Suppressor macrophage (primary cell): ENCODE measurements around the gene EBNA1BP2.
"Not testable (repeated sequence)": the region's sequence is repeated elsewhere in the genome, so short reads cannot be mapped to it uniquely, and the experiment has no call there.

ENCODE experiments used
- DNase-seq, 4 experiments: peaks; one replicate each; pipeline ENCODE4 v3.0.0-alpha.2; 2020 to 2022
- total RNA-seq, 17 experiments: gene quantifications; one replicate each; lab custom pipeline; 2026; ENCODE audit warnings: mixed read lengths in 6 of 17, inconsistent platforms in 3 of 17; lab: John Stamatoyannopoulos, UW

Gene EBNA1BP2, protein sequence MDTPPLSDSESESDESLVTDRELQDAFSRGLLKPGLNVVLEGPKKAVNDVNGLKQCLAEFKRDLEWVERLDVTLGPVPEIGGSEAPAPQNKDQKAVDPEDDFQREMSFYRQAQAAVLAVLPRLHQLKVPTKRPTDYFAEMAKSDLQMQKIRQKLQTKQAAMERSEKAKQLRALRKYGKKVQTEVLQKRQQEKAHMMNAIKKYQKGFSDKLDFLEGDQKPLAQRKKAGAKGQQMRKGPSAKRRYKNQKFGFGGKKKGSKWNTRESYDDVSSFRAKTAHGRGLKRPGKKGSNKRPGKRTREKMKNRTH
- 18.0 to 48.2 (median 30.8) reads per million in 17 experiments for total RNA-seq

- peak; percentile 95 to 98 (median 96) for DNase-seq
Observed at GRCh38 chr1:43171876-43172526, at the start of gene EBNA1BP2, which contains the start of gene CFAP57. EBNA1BP2 (minus strand) TSS chr1:43172290; CDS start chr1:43172118, 172 bp downstream. CFAP57 (plus strand) TSS chr1:43172330; CDS start chr1:43172754, 424 bp downstream.

DNA sequence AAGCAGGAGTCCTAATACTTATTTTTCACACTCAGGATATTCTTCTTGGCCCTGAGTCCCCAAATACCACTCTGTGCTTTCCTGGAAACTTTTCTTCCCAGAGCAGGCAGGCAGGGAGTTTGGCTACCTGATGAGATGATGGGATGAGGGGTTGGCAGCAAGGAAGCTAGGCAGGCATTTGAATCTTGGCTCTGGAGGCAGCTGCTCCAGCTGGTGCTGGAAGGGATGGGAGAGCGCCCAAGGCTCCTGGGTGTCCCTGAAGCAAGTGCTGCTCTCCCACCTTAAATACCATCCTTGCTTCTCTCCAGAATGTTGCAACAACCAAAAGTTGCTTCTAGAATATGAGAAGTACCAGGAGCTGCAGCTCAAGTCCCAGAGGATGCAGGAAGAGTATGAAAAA is 49.7 kb upstream of the EBNA1BP2 start:
- no peak for DNase-seq

DNA sequence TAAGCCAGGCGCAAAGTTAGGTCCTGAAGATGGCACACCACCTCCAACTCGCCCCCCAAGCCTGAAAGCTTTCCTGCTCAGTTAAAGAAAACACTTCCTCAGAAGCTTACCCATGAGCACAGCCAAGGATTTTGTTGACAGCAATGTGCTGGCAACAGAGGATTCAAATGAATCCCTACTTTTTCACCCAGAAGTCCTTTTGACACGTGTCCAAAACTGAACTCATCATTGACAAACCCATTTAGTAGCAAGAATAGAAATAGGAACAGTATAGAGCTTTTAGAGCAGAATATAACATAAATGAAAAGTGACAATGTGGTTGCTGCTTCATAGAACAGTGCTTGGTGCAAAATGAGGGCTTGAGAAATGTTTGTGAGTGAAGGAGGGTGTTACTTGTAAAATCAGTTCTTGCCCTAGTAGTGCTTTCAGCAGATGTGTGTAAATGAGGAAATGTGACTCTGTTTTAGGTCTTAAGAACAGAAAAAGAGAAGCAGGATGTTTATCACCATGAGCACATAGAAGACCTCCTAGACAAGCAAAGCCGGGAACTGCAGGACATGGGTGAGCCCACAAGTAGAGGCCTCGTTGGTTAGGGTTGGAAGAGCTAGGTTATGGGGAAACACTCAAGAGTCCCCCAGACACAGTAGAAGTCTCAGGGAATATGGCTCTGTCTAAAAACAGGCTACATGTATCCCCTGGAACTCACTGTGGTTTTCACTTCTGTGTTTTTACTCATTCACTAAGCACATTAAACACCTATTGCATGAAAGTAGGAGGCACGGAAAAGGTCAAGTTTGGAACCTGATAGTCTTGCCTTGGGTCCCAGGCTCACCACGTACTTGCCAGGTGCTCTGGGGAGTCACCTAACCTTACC is 49.1 kb upstream of the EBNA1BP2 start:
- DNase-seq = peak; percentile 37 to 62 (median 50)

DNA sequence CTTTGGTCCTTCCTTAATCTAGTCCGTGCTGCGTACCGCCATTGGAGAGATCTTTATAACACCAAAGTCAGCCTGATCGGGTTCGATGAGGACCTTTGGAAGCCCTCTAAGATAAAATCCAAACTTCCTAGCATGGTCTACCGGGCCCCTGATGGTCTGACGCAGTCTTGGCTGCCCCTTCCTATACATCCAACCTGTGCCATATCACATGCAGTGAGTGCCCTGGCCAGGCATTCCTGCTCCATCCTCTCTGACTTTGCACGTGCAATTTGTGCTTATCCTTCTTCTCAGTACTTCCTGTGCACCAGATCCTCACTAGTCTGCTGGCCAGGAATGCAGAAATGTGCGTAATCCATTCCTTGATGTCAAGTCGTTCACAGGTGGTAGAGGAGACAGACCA is 45.7 kb upstream of the EBNA1BP2 start:
- no peak for DNase-seq

DNA sequence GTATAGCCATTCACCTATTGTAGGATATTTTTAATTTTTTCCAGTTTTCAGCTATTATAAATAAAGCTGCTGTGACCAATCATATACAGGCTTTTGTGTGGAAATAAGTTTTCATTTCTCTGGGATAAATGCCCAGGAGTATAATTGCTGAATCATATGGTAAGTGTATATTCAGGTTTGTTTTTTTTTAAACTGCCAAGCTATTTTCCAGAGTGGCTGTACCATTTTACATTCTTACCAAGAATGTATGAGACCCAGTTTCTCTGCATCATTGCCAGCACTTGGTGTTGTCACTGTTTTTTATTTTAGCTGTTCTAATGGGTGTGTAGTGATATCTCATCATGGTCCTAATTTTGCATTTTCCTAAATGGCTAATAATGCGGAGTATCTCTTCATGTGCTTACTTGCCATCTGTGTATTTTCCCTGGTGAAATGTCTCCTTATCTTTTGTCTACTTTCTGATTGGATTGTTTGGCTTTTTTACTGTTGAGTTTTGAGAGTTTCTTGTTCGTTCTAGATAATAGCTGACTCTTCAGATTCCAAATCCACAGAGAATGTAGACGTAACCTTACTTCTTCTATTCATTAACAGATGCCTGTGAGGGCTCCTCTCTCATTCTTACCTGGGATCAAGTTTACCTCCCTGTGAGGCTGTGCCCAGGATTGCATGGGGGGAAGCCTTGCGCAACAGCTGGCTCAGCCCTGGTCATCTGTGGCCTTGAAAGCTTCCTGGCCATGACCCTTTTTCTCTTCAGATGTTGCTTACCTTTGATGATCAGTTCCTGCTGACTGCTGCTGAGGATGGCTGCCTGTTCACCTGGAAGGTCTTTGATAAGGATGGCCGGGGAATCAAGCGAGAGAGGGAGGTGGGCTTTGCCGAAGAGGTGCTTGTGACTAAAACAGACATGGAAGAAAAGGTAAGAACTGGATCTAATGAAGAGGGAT is 42.7 kb upstream of the EBNA1BP2 start:
- no peak for DNase-seq

DNA sequence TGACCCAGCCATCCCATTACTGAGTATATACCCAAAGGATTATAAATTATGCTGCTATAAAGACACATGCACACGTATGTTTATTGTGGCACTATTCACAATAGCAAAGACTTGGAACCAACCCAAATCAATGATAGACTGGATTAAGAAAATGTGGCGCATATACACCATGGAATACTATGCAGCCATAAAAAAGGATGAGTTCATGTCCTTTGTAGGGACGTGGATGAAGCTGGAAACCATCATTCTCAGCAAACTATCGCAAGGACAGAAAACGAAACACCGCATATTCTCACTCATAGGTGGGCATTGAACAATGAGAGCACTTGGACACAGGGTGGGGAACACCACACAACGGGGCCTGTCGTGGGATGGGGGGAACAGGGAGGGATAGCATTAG is 36.2 kb upstream of the EBNA1BP2 start:
- DNase-seq = not testable (repeated sequence)

DNA sequence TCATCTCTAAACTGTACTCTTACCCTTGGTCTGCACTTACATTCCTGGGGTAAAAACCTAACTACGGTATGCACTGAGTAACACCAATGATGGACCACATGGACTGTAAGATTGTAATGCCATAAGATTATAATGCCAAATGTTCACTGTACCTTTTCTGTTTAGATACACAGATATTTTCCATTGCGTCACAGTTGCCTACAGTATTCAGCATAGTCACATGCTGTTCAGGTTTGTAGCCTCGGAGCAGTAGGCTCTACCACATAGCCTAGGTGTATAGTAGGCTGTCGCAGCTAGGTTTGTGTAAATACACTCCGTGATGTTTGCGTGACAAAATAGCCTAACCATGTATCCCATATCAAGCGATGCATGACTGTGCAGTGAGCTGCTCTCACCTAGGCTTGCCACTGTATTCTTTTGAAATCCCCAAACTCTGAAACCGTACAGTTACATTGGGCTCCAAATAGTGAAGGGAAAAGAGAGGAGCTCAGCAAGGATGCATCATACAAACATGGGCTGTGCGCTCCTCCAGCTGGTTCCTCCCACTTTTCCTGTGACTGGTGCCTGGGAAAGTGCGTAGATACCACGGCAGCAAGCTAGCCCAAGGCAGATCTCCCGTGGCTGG is 35.3 kb upstream of the EBNA1BP2 start:
- no peak for DNase-seq

DNA sequence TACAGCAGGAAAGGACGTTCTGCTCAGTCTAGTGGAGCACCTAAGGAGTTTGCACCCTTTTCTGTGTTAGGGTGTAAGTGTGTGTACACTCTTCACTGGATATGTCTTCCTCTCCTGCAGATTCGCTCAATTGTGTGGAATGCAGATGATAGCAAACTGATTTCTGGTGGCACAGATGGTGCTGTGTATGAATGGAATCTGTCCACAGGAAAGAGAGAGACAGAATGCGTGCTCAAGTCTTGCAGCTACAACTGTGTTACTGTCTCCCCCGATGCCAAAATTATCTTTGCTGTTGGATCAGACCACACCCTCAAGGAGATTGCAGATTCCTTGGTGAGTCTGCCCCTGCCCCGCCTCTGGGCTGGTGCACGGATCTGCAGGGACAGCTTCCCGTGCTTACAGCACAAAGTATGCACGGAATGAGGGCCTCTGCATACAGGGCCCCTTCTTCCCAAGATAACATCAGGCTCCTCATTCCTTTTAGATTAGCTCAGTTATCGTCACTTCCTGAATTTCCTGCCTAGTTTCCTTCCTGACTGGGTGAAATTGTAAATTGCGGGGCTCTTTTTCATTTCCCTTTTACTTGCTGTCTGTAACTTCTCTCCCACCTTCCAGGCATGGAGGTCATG is 34.6 kb upstream of the EBNA1BP2 start:
- peak in 2 of 4 experiments; percentile 17 to 19 for DNase-seq

GRCh38 chr1:43205671-43206070 is 33.6 kb upstream of the EBNA1BP2 start:
- no peak for DNase-seq

DNA sequence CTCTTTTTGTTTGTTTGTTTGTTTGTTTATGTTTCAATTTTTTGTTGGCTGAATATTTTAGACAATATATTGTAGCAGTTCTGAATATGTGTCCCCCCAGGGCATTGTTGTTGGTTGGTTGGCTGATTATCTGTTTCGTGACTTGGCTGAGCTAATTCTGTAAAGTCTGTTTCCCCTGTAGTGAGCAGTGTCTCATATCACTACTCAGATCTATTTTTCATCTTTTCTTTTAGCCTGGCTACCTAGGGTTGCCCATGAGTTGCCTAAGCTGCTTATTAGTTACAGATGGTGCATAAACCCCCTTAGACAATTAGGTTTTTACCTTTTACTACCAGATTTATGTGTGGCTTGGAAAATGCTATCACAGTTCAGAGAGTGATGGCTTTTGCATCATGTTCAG is 32.3 kb upstream of the EBNA1BP2 start:
- no peak for DNase-seq

DNA sequence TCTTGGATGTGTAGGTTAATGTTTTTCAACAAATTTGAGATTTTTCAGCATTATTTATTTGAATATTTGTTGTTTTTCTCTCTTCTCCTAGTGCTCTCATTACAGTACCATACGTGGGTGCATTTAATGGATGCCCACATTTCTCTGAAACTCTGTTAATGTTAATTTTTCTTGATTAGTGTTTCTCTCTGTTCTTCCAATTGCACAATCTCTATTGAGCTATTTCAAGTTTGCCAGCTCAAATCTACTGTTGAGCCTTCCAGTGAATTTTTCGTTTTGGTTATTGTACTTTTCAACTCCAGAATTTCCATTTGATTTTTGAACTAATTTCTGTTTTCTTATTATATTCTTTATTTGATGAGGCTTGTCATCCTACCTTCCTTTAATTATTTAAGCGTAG is 31.8 kb upstream of the EBNA1BP2 start:
- no peak for DNase-seq

- no peak for DNase-seq
Observed at GRCh38 chr1:43199093-43199726, 27.1 kb upstream of the EBNA1BP2 start.

GRCh38 chr1:43197343-43198127 is 25.4 kb upstream of the EBNA1BP2 start:
- DNase-seq = no peak

DNA sequence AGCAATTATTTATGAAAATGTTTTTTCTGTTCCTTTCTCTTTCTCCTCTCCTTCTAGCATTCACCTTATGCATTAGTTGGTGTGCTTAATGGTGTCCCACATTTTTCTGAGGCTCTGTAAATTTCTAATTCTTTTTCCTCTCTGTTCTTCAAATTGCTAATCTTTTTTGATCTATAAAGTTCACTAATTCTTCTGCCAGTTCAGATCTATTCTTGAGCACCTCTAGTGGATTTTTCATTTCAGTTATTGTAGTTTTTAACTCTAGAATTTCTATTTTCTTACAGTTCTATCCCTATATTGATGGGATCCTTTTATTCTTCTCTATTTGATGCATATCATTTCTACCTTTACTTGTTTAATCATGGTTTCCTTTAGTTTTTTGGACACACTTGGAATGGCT is 22.4 kb upstream of the EBNA1BP2 start:
- DNase-seq = no peak

DNA sequence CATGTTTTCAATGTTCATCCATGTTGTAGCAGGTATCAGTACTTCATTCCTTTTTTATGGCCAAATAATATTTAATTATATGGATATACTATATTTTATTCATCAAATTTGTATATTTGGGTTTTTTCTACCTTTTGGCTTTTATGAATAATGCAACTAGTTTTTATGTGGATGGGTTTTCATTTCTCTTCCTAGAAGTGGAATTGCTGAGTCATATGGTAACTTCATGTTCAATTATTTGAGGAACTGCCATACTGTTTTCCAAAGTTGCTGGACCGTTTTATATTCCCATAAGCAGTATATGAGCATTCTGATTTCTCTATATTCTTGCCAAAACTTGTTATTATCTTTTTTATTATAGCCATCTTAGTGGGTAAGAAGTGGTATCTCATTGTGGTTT is 16.0 kb upstream of the EBNA1BP2 start:
- DNase-seq = no peak

DNA sequence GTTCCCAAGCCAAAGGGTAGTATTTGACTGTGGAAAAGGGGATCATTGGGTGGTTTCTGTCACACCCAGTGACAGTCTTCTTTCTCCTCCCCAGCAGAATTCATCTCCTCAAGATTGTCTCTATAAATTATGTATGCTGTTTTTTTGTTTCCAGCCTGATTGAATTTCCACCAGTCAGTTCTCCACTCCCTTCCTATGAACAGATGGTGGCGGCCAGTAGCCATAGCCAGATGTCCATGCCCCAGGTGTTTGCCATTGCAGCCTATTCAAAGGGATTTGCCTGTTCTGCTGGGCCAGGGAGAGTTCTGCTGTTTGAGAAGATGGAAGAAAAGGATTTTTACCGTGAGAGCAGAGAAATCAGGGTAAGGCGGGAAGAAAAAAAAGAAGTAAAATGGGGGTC is 12.9 kb upstream of the EBNA1BP2 start:
- DNase-seq = no peak

DNA sequence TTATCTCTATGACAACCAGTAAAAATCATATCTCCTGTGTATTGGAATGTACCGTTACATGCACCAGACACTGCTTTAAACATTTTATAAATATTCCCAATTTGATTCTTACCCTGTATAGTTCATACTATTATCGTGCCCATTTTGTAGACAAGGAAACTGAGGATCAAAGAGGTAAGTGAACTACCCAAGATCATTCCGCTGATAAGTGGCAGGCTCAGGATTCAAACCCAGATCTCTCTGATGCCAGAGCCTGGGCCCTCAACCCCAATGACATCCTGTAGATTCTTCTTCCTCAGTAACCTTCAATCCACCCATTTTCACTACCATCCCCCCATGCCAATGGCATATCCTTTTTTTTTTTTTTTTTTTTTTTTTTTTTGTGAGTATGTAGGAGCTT is 12.3 kb upstream of the EBNA1BP2 start:
- DNase-seq = no peak

- no peak for DNase-seq
Observed at GRCh38 chr1:43177691-43178090, 5.6 kb upstream of the EBNA1BP2 start.

DNA sequence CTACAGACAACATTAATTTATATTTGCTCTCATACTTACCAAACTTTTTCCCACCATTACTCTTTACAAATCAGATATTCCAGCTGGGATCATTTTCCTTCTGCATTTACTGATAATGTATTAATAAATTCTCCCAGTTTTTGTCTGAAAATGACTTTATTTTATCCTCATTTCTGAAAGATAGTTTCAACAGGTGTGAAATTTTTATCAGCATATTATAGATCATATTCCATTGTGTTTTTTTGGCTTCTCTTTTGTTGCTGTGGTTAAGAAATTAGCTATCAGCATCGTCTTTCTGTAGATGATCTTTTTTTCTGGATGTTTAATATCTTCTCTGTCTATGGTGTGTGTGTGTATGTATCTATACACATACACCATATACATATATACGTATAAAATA is 2.8 kb upstream of the EBNA1BP2 start:
- no peak for DNase-seq

GRCh38 chr1:43172527-43172972 is 460 bp upstream of the EBNA1BP2 start:
- DNase-seq = peak; percentile 82 to 95 (median 88)
